ENCODE results near the gene SHC2.

GRCh38 chr19:475360-475759 is 14.5 kb upstream of the SHC2 start:
- TF ChIP-seq POLR2A (IDR thresholded peaks at IDR 0.05; ENCODE audit: low read depth, low read length): no peak
- TF ChIP-seq EZH2 (IDR thresholded peaks at IDR 0.05; ENCODE audit: borderline replicate concordance, low read depth, low read length, severe bottlenecking): no peak
- no peak for TF ChIP-seq CTCF (IDR thresholded peaks at IDR 0.05; ENCODE audit: extremely low read depth in 1 of 2, insufficient read depth in 1 of 2, low read depth in 1 of 2, low read length in 2 of 2)
- no peak for TF ChIP-seq POLR2AphosphoS5 (IDR thresholded peaks at IDR 0.05; ENCODE audit: insufficient read depth, low read depth, low read length)
- TF ChIP-seq MYC (IDR thresholded peaks at IDR 0.05; ENCODE audit: low read depth, low read length): no peak
- no peak for TF ChIP-seq MAX (IDR thresholded peaks at IDR 0.05; ENCODE audit: insufficient read depth, insufficient read length)
- TF ChIP-seq FOS (IDR thresholded peaks at IDR 0.05; ENCODE audit: borderline replicate concordance, insufficient read depth, low read length): no peak

Data from endothelial cell of umbilical vein (primary cell).